MCF 10A (cell line): ENCODE data around the gene FARSA. TPM values are rescaled to one million over a fixed set of nuclear protein-coding genes. Genes with fewer than 3 reads are reported as not detected.

Source experiments
- BruUV-seq: library from RNA; stranded (reverse); fragments of 400-500 nt; replicated peaks from 2 replicates; lab custom pipeline; 2021; lab: Mats Ljungman, UMichigan
- CTCF ChIA-PET: fragments of 300-600 bp; sonication (Branson Sonifier 250); formaldehyde crosslinking; extraction: SDS; loops from one replicate; lab custom pipeline; 2021; ENCODE audit warnings: antibody characterized with exemption, inconsistent platforms; lab: Yijun Ruan, JAX
- POLR2A ChIA-PET: fragments of 300-600, 350-650 bp; sonication (Branson Sonifier 250); formaldehyde crosslinking; extraction: SDS; loops from one replicate; lab custom pipeline; 2020; ENCODE audit warnings: antibody characterized with exemption, inconsistent platforms; lab: Yijun Ruan, JAX
- DNase-seq: peaks from one replicate; pipeline ENCODE4 v3.0.0-alpha.2; 2018; ENCODE audit not compliant: unreplicated experiment
- H3K27ac Mint-ChIP-seq: one replicate; pipeline ENCODE4 v1.8.0; 2022; ENCODE audit warnings: mild to moderate bottlenecking, low read depth, mixed read lengths; ENCODE audit not compliant: unreplicated experiment
- H3K27me3 Mint-ChIP-seq: one replicate; pipeline ENCODE4 v1.8.0; 2022; ENCODE audit warnings: mixed read lengths; ENCODE audit not compliant: insufficient read depth, unreplicated experiment
- H3K36me3 Mint-ChIP-seq: one replicate; pipeline ENCODE4 v1.8.0; 2022; ENCODE audit warnings: mild to moderate bottlenecking, moderate library complexity, mixed read lengths; ENCODE audit not compliant: insufficient read depth, unreplicated experiment
- H3K4me1 Mint-ChIP-seq: one replicate; pipeline ENCODE4 v1.8.0; 2022; ENCODE audit warnings: mixed read lengths; ENCODE audit not compliant: insufficient read depth, unreplicated experiment
- H3K4me3 Mint-ChIP-seq: one replicate; pipeline ENCODE4 v1.8.0; 2022; ENCODE audit warnings: mild to moderate bottlenecking, moderate library complexity, mixed read lengths; ENCODE audit not compliant: unreplicated experiment
- H3K9me3 Mint-ChIP-seq: one replicate; pipeline ENCODE4 v1.8.0; 2022; ENCODE audit warnings: mixed read lengths; ENCODE audit not compliant: unreplicated experiment
- CTCF ChIP-seq: fragments of 200-600 bp; IDR thresholded peaks from one replicate; pipeline ENCODE4 v1.8.0; 2022; ENCODE audit warnings: antibody characterized with exemption, mild to moderate bottlenecking; ENCODE audit not compliant: unreplicated experiment
- intact Hi-C: fragments of 100-400 bp; cut with micrococcal nuclease; formaldehyde crosslinking; loops from 2 replicates; pipeline ENCODE4 v1.14.1; 2022
- total RNA-seq: library from RNA; stranded (reverse); gene quantifications from 2 replicates; pipeline ENCODE4 v1.2.3, GENCODE V29; 2022

The FARSA gene
- total RNA-seq, 1 experiment from 2014 or later, result 107 TPM

DNA sequence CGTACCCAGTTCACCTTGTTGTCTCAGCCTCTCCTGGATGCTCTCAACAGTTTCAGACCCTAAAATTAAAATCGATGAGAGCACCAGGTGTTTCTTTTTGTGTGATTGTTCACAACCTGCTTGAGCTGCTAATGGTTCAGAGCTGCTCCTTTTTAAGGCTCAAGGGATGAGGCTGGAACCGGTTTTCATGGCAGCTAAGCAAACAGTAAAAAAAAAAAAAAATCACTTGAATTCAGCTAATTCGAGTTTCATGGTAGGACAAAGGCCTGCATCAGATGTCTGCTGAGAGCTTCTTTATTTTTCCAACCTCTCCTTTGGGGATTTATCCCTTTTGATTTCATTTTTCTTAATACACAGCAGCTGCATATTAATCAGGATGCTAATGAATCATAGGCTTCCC is 20.9 kb downstream of the FARSA start:
- H3K9me3 Mint-ChIP-seq, result no peaks in the 10 kb centered on the region
- no peaks in the 10 kb centered on the region for H3K4me1 Mint-ChIP-seq
- DNase-seq, result no peak
- H3K27me3 Mint-ChIP-seq, result no peaks in the 10 kb centered on the region
- CTCF ChIA-PET, result interaction anchor here (0.6 kb wide), 1 partner anchor 294 kb away, joined by 6 read pairs; no protein-coding TSS in a partner anchor
- TF ChIP-seq CTCF, result no peak
- POLR2A ChIA-PET, result interaction anchor here (0.7 kb wide), 3 partner anchors 9 to 1110 kb away, joined by 3 to 4 read pairs (median 4); no protein-coding TSS in a partner anchor
- H3K36me3 Mint-ChIP-seq, result no peaks in the 10 kb centered on the region
- no TSS peak for BruUV-seq
- no peak overlapping the region for H3K27ac Mint-ChIP-seq
- intact Hi-C loops, result no loop called here
- no peak overlapping the region for H3K4me3 Mint-ChIP-seq

GRCh38 chr19:12907166-12907565 is 26.3 kb downstream of the FARSA start:
- H3K9me3 Mint-ChIP-seq, result no peaks in the 10 kb centered on the region
- POLR2A ChIA-PET, result interaction anchor here (0.9 kb wide), 2 partner anchors 8 to 17 kb away, joined by 3 to 5 read pairs; no protein-coding TSS in a partner anchor

DNA sequence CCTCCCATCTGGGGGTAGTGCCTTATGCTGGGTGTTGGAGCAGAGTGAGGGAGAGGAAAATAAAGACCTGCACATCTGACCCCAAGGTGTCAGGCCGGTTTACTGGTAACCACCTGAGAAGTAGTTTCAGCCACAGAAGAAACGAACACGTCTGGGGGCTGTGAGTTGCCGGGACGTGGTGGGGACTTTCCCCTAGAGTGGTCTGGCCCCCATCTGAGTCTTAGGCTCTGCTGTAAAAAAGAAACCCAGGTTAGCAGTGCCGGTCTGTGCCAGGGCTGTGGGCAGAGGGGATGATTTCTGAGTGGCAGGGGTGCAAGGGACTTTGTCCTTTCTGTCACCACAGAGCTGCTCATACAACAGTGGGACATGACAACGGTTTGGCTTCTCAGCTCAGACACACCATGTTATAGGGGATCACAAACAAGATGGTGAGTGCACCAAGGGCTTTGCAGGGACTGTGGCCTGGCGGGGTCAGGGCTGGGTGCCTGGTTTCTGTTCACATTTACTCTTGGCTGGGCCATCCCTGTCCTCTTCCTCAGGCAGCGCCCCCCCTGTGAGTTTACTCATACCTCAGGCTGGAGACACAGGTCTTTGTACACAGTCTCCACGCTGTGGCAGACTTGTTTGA is 33.5 kb downstream of the FARSA start:
- no peaks in the 10 kb centered on the region for H3K4me1 Mint-ChIP-seq
- no TSS peak for BruUV-seq
- H3K27me3 Mint-ChIP-seq, result no peaks in the 10 kb centered on the region
- no peaks in the 10 kb centered on the region for H3K9me3 Mint-ChIP-seq
- H3K4me3 Mint-ChIP-seq, result no peak overlapping the region
- ChIA-PET POLR2A (interaction anchor here (1.1 to 3.3 kb wide), 4 partner anchors 8 to 19 kb away, joined by 3 to 13 read pairs (median 8); partner anchors contain the start of genes DNASE2, GCDH and SYCE2), CTCF (no interaction called here)
- no peak for TF ChIP-seq CTCF
- intact Hi-C loops, result no loop called here
- H3K27ac Mint-ChIP-seq, result no peak overlapping the region
- H3K36me3 Mint-ChIP-seq, result peaks cover 19% of the 10 kb centered on the region
- DNase-seq, result no peak

More at GRCh38 chr19:12907166-12907565, 26.3 kb downstream of the FARSA start:
- DNase-seq, result no peak
- H3K4me3 Mint-ChIP-seq, result no peak overlapping the region
- CTCF ChIA-PET, result interaction anchor here (0.6 to 1.1 kb wide), 3 partner anchors 14 to 142 kb away, joined by 3 to 4 read pairs (median 3); no protein-coding TSS in a partner anchor
- intact Hi-C loops, result no loop called here
- H3K27me3 Mint-ChIP-seq, result no peaks in the 10 kb centered on the region
- no peak overlapping the region for H3K27ac Mint-ChIP-seq
- H3K4me1 Mint-ChIP-seq, result no peaks in the 10 kb centered on the region
- no peak for TF ChIP-seq CTCF
- H3K36me3 Mint-ChIP-seq, result peaks cover 7% of the 10 kb centered on the region
- no TSS peak for BruUV-seq

- no peaks in the 10 kb centered on the region for H3K9me3 Mint-ChIP-seq
- no peak overlapping the region for H3K27ac Mint-ChIP-seq
- TF ChIP-seq CTCF, result no peak
- no peaks in the 10 kb centered on the region for H3K27me3 Mint-ChIP-seq
- ChIA-PET CTCF (no interaction called here), POLR2A (no interaction called here)
- intact Hi-C loops, result no loop called here
- H3K36me3 Mint-ChIP-seq, result peaks cover 24% of the 10 kb centered on the region
- H3K4me1 Mint-ChIP-seq, result peaks cover 6% of the 10 kb centered on the region
- BruUV-seq, result no TSS peak
- H3K4me3 Mint-ChIP-seq, result no peak overlapping the region
- DNase-seq, result no peak
These were observed 37.1 kb downstream of the FARSA start for GRCh38 chr19:12896460-12896859.
